ENCODE results near the gene MKLN1. TPM values are rescaled to one million over a fixed set of nuclear protein-coding genes. Genes with fewer than 3 reads are reported as not detected.

MKLN1 gene
- polyA plus RNA-seq, 1 donor from 2014 or later = 15.9 TPM

- H3K9me3 ChIP-seq (ENCODE audit: low read length) = no peaks in the 10 kb centered on the region
- peaks cover 72% of the 10 kb centered on the region for H3K79me2 ChIP-seq (replicated peaks; ENCODE audit: insufficient read depth, low read length)
- H3K9me2 ChIP-seq (ENCODE audit: insufficient read depth, low read length) = no peaks in the 10 kb centered on the region
- no peaks in the 10 kb centered on the region for H3K36me3 ChIP-seq (ENCODE audit: insufficient read depth, low read length)
- no peaks in the 10 kb centered on the region for H3F3A ChIP-seq (ENCODE audit: insufficient read depth, low read length, poor library complexity, severe bottlenecking)
- no peak overlapping the region for H3K4me3 ChIP-seq (ENCODE audit: low read length)
- no peak overlapping the region for H2AFZ ChIP-seq (ENCODE audit: low read depth, low read length)
- H3K27me3 ChIP-seq (ENCODE audit: insufficient read depth, low read depth, low read length) = no peaks in the 10 kb centered on the region
- TF ChIP-seq TAF1 (IDR thresholded peaks at IDR 0.05; ENCODE audit: low read depth) = no peak
- no peak for TF ChIP-seq CTCF (IDR thresholded peaks at IDR 0.05; ENCODE audit: poor library complexity, severe bottlenecking)
- no peak for TF ChIP-seq RAD21 (conservative IDR thresholded peaks at IDR 0.05)
- TF ChIP-seq POLR2AphosphoS5 (IDR thresholded peaks at IDR 0.05) = no peak
- TF ChIP-seq MXI1 (conservative IDR thresholded peaks at IDR 0.05; ENCODE audit: poor library complexity, severe bottlenecking) = no peak
- TF ChIP-seq REST (IDR thresholded peaks at IDR 0.05; ENCODE audit: borderline replicate concordance) = no peak
- no peak overlapping the region for H3K27ac ChIP-seq (ENCODE audit: low read length)
- H4K20me1 ChIP-seq (ENCODE audit: insufficient read depth) = no peaks in the 10 kb centered on the region
- no peak overlapping the region for H3K4me2 ChIP-seq (ENCODE audit: low read length)
- no peak overlapping the region for H3K9ac ChIP-seq (ENCODE audit: low read length)
Measured at GRCh38 chr7:131346885-131347592, 19.4 kb downstream of the MKLN1 start.

- no peak for TF ChIP-seq REST (IDR thresholded peaks at IDR 0.05; ENCODE audit: borderline replicate concordance)
- no peak for TF ChIP-seq CTCF (IDR thresholded peaks at IDR 0.05; ENCODE audit: poor library complexity, severe bottlenecking)
- no peak for TF ChIP-seq POLR2AphosphoS5 (IDR thresholded peaks at IDR 0.05)
- no peak for TF ChIP-seq MXI1 (conservative IDR thresholded peaks at IDR 0.05; ENCODE audit: poor library complexity, severe bottlenecking)
- no peak for TF ChIP-seq TAF1 (IDR thresholded peaks at IDR 0.05; ENCODE audit: low read depth)
- TF ChIP-seq EP300 (conservative IDR thresholded peaks at IDR 0.05; ENCODE audit: poor library complexity, severe bottlenecking) = no peak
- TF ChIP-seq SMC3 (conservative IDR thresholded peaks at IDR 0.05; ENCODE audit: poor library complexity) = no peak
- no peak for TF ChIP-seq RAD21 (conservative IDR thresholded peaks at IDR 0.05)
- no peak for TF ChIP-seq EZH2 (IDR thresholded peaks at IDR 0.05; ENCODE audit: borderline replicate concordance, insufficient read depth, low read length, poor library complexity, severe bottlenecking)
- Histone ChIP-seq H3K27ac (ENCODE audit: low read length) (no peak overlapping the region), H3K79me2 (replicated peaks; ENCODE audit: insufficient read depth, low read length) (peaks cover 82% of the 10 kb centered on the region), H3K9me3 (ENCODE audit: low read length) (no peaks in the 10 kb centered on the region), H3K27me3 (ENCODE audit: insufficient read depth, low read depth, low read length) (no peaks in the 10 kb centered on the region), H4K20me1 (ENCODE audit: insufficient read depth) (no peaks in the 10 kb centered on the region), H3K36me3 (ENCODE audit: insufficient read depth, low read length) (no peaks in the 10 kb centered on the region), H3K9me2 (ENCODE audit: insufficient read depth, low read length) (no peaks in the 10 kb centered on the region), H2AFZ (ENCODE audit: low read depth, low read length) (no peak overlapping the region), H3K4me3 (ENCODE audit: low read length) (no peak overlapping the region), H3K4me2 (ENCODE audit: low read length) (no peak overlapping the region), H3F3A (ENCODE audit: insufficient read depth, low read length, poor library complexity, severe bottlenecking) (no peaks in the 10 kb centered on the region), H3K9ac (ENCODE audit: low read length) (no peak overlapping the region)
Measured at GRCh38 chr7:131352032-131352431, 24.4 kb downstream of the MKLN1 start.
